Brain microvascular endothelial cell (primary cell): ENCODE results near the gene CSMD2.

ENCODE experiments used
- DNase-seq: peaks from one replicate; pipeline ENCODE4 v3.0.0-alpha.2; 2020
- H3K27ac ChIP-seq: fragments of 250-450 bp; sonication (Bioruptor Pico); 2 replicates; pipeline ENCODE4 v1.5.1; 2020; ENCODE audit warnings: mild to moderate bottlenecking, moderate library complexity
- H3K27me3 ChIP-seq: fragments of 250-450 bp; sonication (Bioruptor Pico); replicated peaks from 2 replicates; pipeline ENCODE4 v1.5.1; 2020; ENCODE audit warnings: mild to moderate bottlenecking
- H3K36me3 ChIP-seq: fragments of 250-450 bp; sonication (Bioruptor Pico); replicated peaks from 2 replicates; pipeline ENCODE4 v1.5.1; 2020; ENCODE audit warnings: mild to moderate bottlenecking
- H3K4me3 ChIP-seq: 2 replicates; pipeline ENCODE4 v1.5.1; 2011; ENCODE audit warnings: low read depth, mild to moderate bottlenecking, control low read depth, low read length, moderate library complexity
- CTCF ChIP-seq: IDR thresholded peaks from 2 replicates; pipeline ENCODE4 v1.5.1; 2011; ENCODE audit warnings: low read depth, mild to moderate bottlenecking, moderate library complexity, low read length, control low read depth, inconsistent platforms; ENCODE audit errors: missing control alignments
- in situ Hi-C: cut with HindIII; loops from 2 replicates; pipeline ENCODE4 v1.10.0; 2017; ENCODE audit warnings: low sequenced_read_pairs, low pct_ligation_motif_present

The CSMD2 gene

GRCh38 chr1:33668695-33669094, 496.3 kb downstream of the CSMD2 start:
- no peak overlapping the region for H3K4me3 ChIP-seq
- no peak overlapping the region for H3K27ac ChIP-seq
- no peak for DNase-seq
- H3K27me3 ChIP-seq, result no peaks in the 10 kb centered on the region
- in situ Hi-C loops, result no loop called here
- no peak for TF ChIP-seq CTCF
- H3K36me3 ChIP-seq, result no peaks in the 10 kb centered on the region

- no peak for DNase-seq
- H3K4me3 ChIP-seq, result no peak overlapping the region
- no peaks in the 10 kb centered on the region for H3K27me3 ChIP-seq
- no peak overlapping the region for H3K27ac ChIP-seq
- TF ChIP-seq CTCF, result no peak
- no peaks in the 10 kb centered on the region for H3K36me3 ChIP-seq
- in situ Hi-C loops, result no loop called here
Measured at GRCh38 chr1:33667386-33668282, 497.4 kb downstream of the CSMD2 start.

- H3K27ac ChIP-seq, result no peak overlapping the region
- no peak for TF ChIP-seq CTCF
- no peak overlapping the region for H3K4me3 ChIP-seq
- no peaks in the 10 kb centered on the region for H3K27me3 ChIP-seq
- no peaks in the 10 kb centered on the region for H3K36me3 ChIP-seq
- in situ Hi-C loops, result no loop called here
- no peak for DNase-seq
Measured at GRCh38 chr1:33666616-33667015, 498.4 kb downstream of the CSMD2 start.

GRCh38 chr1:33661811-33662454, 503.1 kb downstream of the CSMD2 start:
- in situ Hi-C loops, result no loop called here
- Histone ChIP-seq H3K4me3 (no peak overlapping the region), H3K27me3 (no peaks in the 10 kb centered on the region), H3K27ac (no peak overlapping the region), H3K36me3 (no peaks in the 10 kb centered on the region)
- no peak for DNase-seq
- no peak for TF ChIP-seq CTCF

GRCh38 chr1:33660956-33661355, 504.1 kb downstream of the CSMD2 start:
- TF ChIP-seq CTCF, result no peak
- in situ Hi-C loops, result no loop called here

More at GRCh38 chr1:33660956-33661355, 504.1 kb downstream of the CSMD2 start:
- Histone ChIP-seq H3K4me3 (no peak overlapping the region), H3K27ac (no peak overlapping the region), H3K27me3 (no peaks in the 10 kb centered on the region), H3K36me3 (no peaks in the 10 kb centered on the region)
- DNase-seq, result no peak
